Fibroblast of mammary gland (primary cell): Measurements from ENCODE around the gene ELMO1.

Experiments used
- DNase-seq: peaks from one replicate; pipeline ENCODE4 v3.0.0-alpha.2; 2010; ENCODE audit warnings: low read depth
- H3K4me3 ChIP-seq: 2 replicates; pipeline ENCODE4 v1.5.1; 2011; ENCODE audit warnings: low read depth, mild to moderate bottlenecking, low read length, moderate library complexity; ENCODE audit not compliant: control insufficient read depth
- TF ChIP-seq, protein P1 (sequence below): conservative IDR thresholded peaks from 2 replicates; pipeline ENCODE4 v1.5.1; 2011; ENCODE audit warnings: low read depth, low read length, inconsistent platforms; ENCODE audit not compliant: control insufficient read depth, insufficient read depth

The ELMO1 gene

DNA sequence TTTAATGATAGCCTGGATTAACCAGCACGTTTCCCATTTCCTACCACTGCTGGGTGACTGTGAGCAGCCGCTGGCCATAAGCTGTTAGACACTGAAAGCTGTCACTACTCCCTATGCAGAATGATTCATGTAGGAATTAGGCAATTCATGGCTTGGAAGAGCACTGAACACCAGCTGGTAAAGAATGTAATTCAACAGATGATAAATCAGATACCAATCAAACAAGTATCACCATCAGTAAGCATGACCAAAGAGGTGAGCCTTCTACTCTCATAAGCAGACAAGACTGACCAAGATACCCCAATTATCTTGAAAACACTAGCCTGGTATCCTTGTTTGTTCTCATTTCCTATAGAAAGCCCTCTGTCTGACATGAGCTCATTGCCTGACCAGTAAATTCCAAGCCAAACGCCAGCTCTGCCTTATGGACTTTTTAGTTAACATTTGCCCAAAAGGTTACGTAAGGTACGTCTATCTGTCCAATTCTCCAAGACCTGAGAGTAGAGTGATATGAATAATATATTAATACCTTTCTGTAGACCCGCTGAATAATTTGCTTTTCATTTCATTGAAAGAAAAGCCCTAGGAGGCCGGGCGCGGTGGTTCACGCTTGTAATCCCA is 127.7 kb downstream of the ELMO1 start:
- peak; percentile 5 for DNase-seq
- TF ChIP-seq, protein P1, sequence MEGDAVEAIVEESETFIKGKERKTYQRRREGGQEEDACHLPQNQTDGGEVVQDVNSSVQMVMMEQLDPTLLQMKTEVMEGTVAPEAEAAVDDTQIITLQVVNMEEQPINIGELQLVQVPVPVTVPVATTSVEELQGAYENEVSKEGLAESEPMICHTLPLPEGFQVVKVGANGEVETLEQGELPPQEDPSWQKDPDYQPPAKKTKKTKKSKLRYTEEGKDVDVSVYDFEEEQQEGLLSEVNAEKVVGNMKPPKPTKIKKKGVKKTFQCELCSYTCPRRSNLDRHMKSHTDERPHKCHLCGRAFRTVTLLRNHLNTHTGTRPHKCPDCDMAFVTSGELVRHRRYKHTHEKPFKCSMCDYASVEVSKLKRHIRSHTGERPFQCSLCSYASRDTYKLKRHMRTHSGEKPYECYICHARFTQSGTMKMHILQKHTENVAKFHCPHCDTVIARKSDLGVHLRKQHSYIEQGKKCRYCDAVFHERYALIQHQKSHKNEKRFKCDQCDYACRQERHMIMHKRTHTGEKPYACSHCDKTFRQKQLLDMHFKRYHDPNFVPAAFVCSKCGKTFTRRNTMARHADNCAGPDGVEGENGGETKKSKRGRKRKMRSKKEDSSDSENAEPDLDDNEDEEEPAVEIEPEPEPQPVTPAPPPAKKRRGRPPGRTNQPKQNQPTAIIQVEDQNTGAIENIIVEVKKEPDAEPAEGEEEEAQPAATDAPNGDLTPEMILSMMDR, result no peak
- no peak overlapping the region for H3K4me3 ChIP-seq

DNA sequence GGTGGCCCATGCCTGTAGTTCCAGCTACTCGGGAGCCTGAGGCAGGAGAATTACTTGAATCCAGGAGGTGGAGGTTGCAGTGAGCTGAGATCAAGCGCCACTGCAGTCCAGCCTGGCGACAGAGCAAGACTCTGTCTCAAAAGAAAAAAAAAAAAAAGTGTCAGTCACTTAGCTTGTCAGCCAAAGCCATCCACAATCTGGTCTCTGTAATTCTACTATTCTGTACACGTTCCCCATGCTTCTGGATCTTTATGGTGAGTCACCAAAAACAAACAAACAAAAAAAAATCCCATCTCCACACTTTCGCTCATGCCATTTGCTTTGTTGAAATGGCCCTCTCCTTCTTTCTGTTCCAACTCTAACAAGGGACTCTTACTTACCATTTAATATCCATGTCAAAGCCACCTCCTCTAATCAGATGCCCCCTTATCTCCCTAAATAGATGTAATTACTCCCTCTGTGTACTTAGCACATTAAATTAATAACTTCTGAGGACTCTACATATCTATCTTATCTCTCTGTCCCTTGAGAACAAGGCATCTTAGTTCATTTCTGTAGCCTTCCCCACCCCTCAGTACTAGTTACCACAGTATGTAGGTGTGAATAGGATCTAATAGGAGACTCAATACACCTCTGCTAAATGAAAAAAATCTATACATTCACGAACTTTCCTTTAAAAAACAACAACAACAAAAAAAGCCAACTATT is 128.4 kb downstream of the ELMO1 start:
- DNase-seq, result no peak
- TF ChIP-seq, protein P1, result no peak
- H3K4me3 ChIP-seq, result no peak overlapping the region

DNA sequence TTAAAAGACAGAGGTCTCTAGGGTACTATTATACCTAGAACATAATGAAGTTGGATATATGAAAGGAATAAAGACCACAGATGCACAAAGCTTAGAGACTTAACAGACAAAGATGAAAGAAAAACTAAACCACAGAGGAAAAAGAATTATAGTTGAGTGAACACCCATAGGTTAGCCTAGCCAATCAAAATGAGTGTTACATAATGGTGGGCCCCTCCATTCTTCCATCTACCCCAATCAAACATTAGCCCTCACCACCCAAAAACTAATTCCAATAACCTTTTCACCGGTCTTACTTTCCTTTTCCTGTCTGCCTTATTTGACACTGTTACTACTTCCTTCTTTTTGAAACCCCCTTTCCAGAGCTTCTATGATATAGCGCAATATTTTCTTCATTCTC is 130.1 kb downstream of the ELMO1 start:
- TF ChIP-seq, protein P1, result no peak
- no peak overlapping the region for H3K4me3 ChIP-seq
- DNase-seq, result no peak

DNA sequence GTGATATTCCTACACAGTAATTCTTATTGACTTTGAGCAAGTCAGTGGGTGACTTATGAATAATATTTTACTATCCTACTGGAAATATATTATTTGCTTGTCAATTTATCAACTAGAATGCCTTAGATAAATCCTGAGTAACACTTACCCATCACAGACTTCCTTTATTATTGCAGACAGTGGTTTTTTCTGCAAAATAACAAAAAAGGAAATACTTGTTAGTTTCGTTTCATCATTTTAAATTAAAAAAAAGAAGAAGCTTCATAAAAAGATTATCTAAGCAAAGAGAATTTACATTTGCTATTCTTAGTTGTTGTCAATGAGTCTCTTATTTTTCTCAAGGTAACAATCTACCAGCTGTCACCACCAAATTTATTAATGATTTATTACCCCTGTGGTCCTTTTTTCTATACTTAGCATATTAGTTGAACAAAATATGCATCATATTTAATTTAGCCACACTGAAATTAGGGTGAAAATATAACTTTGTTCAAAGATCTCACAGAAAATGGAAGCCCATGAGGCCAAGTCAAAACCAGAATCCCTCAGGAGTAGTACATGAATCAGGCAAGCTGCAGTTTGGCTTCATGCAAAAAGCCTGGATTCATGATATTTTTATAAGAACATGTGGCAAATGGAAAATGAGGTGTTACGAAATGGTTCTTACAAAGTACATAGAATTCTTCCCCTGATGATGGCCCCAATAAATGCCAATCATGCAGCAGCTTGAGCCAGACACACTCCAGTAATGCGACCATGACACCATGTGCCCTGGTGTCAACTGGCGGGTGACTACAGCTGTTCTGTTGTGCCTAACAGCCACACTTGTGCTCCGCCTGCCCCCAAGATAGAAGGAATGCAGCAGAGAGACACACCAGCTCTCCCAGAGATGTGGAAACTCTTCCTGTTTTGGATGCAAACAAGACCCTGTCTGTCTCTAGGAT is 132.6 kb downstream of the ELMO1 start:
- peak; percentile 11 for DNase-seq
- H3K4me3 ChIP-seq, result no peak overlapping the region
- TF ChIP-seq, protein P1, result no peak

DNA sequence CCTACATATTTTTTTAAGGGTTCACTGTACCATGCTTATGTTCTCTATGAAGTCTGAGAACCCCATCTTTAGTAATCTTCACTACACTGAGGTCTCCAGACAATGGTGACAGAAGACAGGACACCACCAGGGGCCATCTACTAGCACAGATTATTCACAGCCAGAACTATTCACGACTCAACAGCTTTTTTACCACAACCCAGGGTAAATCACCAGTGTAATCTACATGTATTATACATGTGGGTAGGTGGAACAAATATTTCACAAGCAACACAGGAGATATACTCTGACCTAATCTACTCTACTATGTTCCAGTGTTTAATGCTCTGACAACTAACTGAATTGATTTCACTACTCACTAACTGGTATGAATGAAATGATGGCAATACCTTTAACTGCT is 136.1 kb downstream of the ELMO1 start:
- TF ChIP-seq, protein P1, result no peak
- DNase-seq, result no peak
- H3K4me3 ChIP-seq, result no peak overlapping the region

DNA sequence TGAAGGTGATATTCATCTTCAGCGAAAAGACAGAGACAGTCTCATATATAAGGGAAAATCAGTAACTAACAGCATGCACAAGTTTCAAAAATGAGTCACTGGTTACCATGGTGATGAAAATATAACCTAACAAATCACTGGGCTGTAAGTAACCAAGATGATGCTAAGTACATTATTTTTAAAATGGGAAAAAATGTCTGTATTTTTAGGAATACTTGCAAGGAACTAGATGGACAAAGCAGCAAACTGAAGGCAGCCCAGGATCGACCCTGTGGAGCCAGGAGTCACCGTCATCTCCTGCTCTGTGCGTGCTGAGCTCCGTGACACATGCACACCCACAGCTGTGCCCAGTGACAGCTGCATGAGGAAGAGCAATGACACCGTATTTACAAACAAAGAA is 137.3 kb downstream of the ELMO1 start:
- TF ChIP-seq, protein P1, result no peak
- peak; percentile 49 for DNase-seq
- H3K4me3 ChIP-seq, result no peak overlapping the region
